GM12878 (cell line): Measurements from ENCODE around the gene FUT8. TPM values are rescaled to one million over a fixed set of nuclear protein-coding genes. Genes with fewer than 3 reads are reported as not detected.

Experiments used
- ATAC-seq: fragments of 200-7000 bp; cut with Tn5 transposase; 3 replicates; pipeline ENCODE4 v1.9.1; 2020; ENCODE audit warnings: mild to moderate bottlenecking, moderate library complexity
- BruUV-seq: library from RNA; stranded (reverse); fragments of 400-500 nt; replicated peaks from 2 replicates; lab custom pipeline; 2021; lab: Mats Ljungman, UMichigan
- CTCF ChIA-PET: fragments of 300-600 bp; sonication (Branson Sonifier 250); formaldehyde crosslinking; extraction: SDS; loops from one replicate; lab custom pipeline; 2021; ENCODE audit warnings: inconsistent platforms; lab: Yijun Ruan, JAX
- POLR2A ChIA-PET: fragments of 350-600 bp; formaldehyde crosslinking; extraction: SDS; loops from one replicate; lab custom pipeline; 2021; ENCODE audit warnings: inconsistent platforms; lab: Charles Lee
- RAD21 ChIA-PET: fragments of 300-600 bp; sonication (Branson Sonifier 250); formaldehyde crosslinking; loops from one replicate; lab custom pipeline; 2023; ENCODE audit warnings: antibody characterized with exemption; ENCODE audit not compliant: unreplicated experiment; lab: Charles Lee
- SMC1A ChIA-PET: fragments of 300-600 bp; sonication (Branson Sonifier 250); formaldehyde crosslinking; loops from one replicate; lab custom pipeline; 2023; ENCODE audit not compliant: unreplicated experiment, uncharacterized antibody; lab: Charles Lee
- DNase-seq: peaks from one replicate; pipeline ENCODE4 v3.0.0-alpha.2; 2011; ENCODE audit warnings: low read depth, low spot score
- FAIRE-seq: peaks from 3 replicates; lab custom pipeline; 2011; peaks lifted over from hg19 to GRCh38; lab: Jason Lieb, UNC
- H2AFZ ChIP-seq: 2 replicates; pipeline ENCODE4 v1.6.0; 2011; ENCODE audit warnings: low read depth, low read length, control low read depth; ENCODE audit not compliant: control insufficient read depth
- H3K27ac ChIP-seq: 2 replicates; pipeline ENCODE4 v1.5.1; 2011; ENCODE audit warnings: control low read depth; ENCODE audit not compliant: control insufficient read depth, insufficient read depth
- H3K27me3 ChIP-seq, 2 experiments: replicated peaks in 1 of 2; 2 replicates each; pipeline versions ENCODE4 v1.6.0 to v1.6.1; 2011; ENCODE audit warnings: low read length in 1 of 2; ENCODE audit not compliant: control insufficient read depth in 2 of 2, insufficient read depth in 2 of 2
- H3K36me3 ChIP-seq, 2 experiments: 2 replicates each; pipeline ENCODE4 v1.5.1; 2011; ENCODE audit warnings: low read length in 1 of 2; ENCODE audit not compliant: control insufficient read depth in 2 of 2, insufficient read depth in 2 of 2
- H3K4me1 ChIP-seq: 2 replicates; pipeline ENCODE4 v1.6.1; 2011; ENCODE audit warnings: mild to moderate bottlenecking, low read length, moderate library complexity, mixed read lengths; ENCODE audit not compliant: control insufficient read depth, insufficient read depth
- H3K4me2 ChIP-seq: 2 replicates; pipeline ENCODE4 v1.6.0; 2011; ENCODE audit warnings: control low read depth; ENCODE audit not compliant: control insufficient read depth, insufficient read depth
- H3K4me3 ChIP-seq: fragments of 200-600 bp; sonication (generic); 2 replicates; pipeline ENCODE4 v1.5.1; 2016
- H3K79me2 ChIP-seq: 2 replicates; pipeline ENCODE4 v1.6.0; 2011; ENCODE audit warnings: low read length; ENCODE audit not compliant: control insufficient read depth, insufficient read depth
- H3K9ac ChIP-seq: 2 replicates; pipeline ENCODE4 v1.8.0; 2011; ENCODE audit warnings: low read length, control low read depth, mixed read lengths; ENCODE audit not compliant: control insufficient read depth, insufficient read depth
- H3K9me3 ChIP-seq: replicated peaks from 3 replicates; pipeline ENCODE4 v1.5.1; 2011; ENCODE audit warnings: mild to moderate bottlenecking, low read length; ENCODE audit not compliant: control insufficient read depth, insufficient read depth
- H4K20me1 ChIP-seq: 2 replicates; pipeline ENCODE4 v1.6.0; 2011; ENCODE audit not compliant: control insufficient read depth, insufficient read depth
- ATF3 ChIP-seq: IDR thresholded peaks from 2 replicates; pipeline ENCODE4 v1.6.1; 2011; ENCODE audit warnings: low read depth, mild to moderate bottlenecking, low read length, moderate library complexity, borderline replicate concordance; ENCODE audit errors: extremely low read depth
- IKZF1 ChIP-seq: fragments of 450-650 bp; conservative IDR thresholded peaks from 2 replicates; pipeline ENCODE4 v1.6.1; 2017; ENCODE audit warnings: antibody characterized with exemption, mild to moderate bottlenecking
- NR2C2 ChIP-seq: IDR thresholded peaks from 2 replicates; pipeline ENCODE4 v1.6.1; 2011; ENCODE audit warnings: borderline replicate concordance, low read depth; ENCODE audit not compliant: control insufficient read depth, insufficient read length
- ZNF687 ChIP-seq: fragments of 450-650 bp; IDR thresholded peaks from 2 replicates; pipeline ENCODE4 v1.6.1; 2017; ENCODE audit warnings: mild to moderate bottlenecking, moderate library complexity
- WGBS: methylation state at CpG from one replicate; pipeline ENCODE4 v1.1.6; 2016; ENCODE audit warnings: low lambda C conversion rate; ENCODE audit not compliant: insufficient replicate concordance, insufficient coverage; ENCODE audit errors: missing lambda C conversion rate; 5-methylcytosine and 5-hydroxymethylcytosine counted together
- in situ Hi-C: fragments of 300-500 bp; cut with MboI; formaldehyde crosslinking; loops from 9 replicates; pipeline ENCODE4 v1.14.3; 2018; ENCODE audit warnings: mixed read lengths
- intact Hi-C: fragments of 100-400 bp; cut with micrococcal nuclease; formaldehyde crosslinking; loops from one replicate; pipeline ENCODE4 v1.14.2; 2022; ENCODE audit not compliant: unreplicated experiment
- polyA plus RNA-seq, 11 experiments: library from polyadenylated mRNA; depleted of rRNA in 4 of 11; unstranded in 6 of 11; stranded (reverse) in 5 of 11; fragments of >200 nt; fragmentation: Nextera tagmentation in 4 of 11; fragmentation: Illumina TruSeq in 1 of 11; extraction: Ambion mirVana in 4 of 11; extraction: Trizol in 1 of 11; gene quantifications; 1 replicate in 1 of 11; 2 replicates in 10 of 11; pipeline versions ENCODE4 v1.2.1 to v1.2.3, GENCODE V29; 2011 to 2016; ENCODE audit warnings: inconsistent platforms in 2 of 11, missing spikeins in 2 of 11, low read depth in 1 of 11
- total RNA-seq, 4 experiments: library from RNA; depleted of rRNA in 3 of 4; stranded (reverse); fragments of >200 nt in 3 of 4; fragmentation: Illumina TruSeq in 1 of 4; extraction: Trizol in 1 of 4; gene quantifications; 2 replicates each; pipeline versions ENCODE4 v1.2.1 to v1.2.3, GENCODE V29; 2013 to 2021

The FUT8 gene
- total and polyA plus RNA-seq, 10 of the 15 experiments (the other 5 are each of a cell fraction or from before 2014, with no cell fraction given): 21.3 to 106 (median 66.3) TPM

- TF ChIP-seq ZNF687 (no peak), NR2C2 (no peak), IKZF1 (no peak), ATF3 (no peak)
- Histone ChIP-seq H2AFZ (no peak overlapping the region), H3K4me1 (0 out of 2 replicates have a peak, but pooled peaks cover 3% of the 10 kb centered on the region), H3K9ac (no peak overlapping the region), H3K27me3 (no peaks in the 10 kb centered on the region), H3K4me3 (no peak overlapping the region), H4K20me1 (no peaks in the 10 kb centered on the region), H3K79me2 (peaks cover 81% of the 10 kb centered on the region), H3K4me2 (no peak overlapping the region), H3K9me3 (no peaks in the 10 kb centered on the region; the same call in 1 of the 3 replicates), H3K36me3 (no peaks in the 10 kb centered on the region), H3K27ac (no peak overlapping the region; the same call in 1 of the 2 replicates)
- 94% methylated on average over 5 of the region's 5 CpGs for WGBS
- FAIRE-seq: no peak
- RAD21 ChIA-PET: interaction anchor here (2.7 kb wide), 1 partner anchor 9 kb away, joined by 12 read pairs; no protein-coding TSS in a partner anchor
- in situ Hi-C loops: loop anchor here (5.0 kb wide), 1 partner anchor 398 kb away; no protein-coding TSS in a partner anchor
- ATAC-seq: no peak
- no TSS peak for BruUV-seq
- SMC1A ChIA-PET: interaction anchor here (0.8 to 3.3 kb wide), 5 partner anchors 9 to 122 kb away, joined by 3 to 25 read pairs (median 3); no protein-coding TSS in a partner anchor
- intact Hi-C loops: no loop called here
- DNase-seq: no peak
- POLR2A ChIA-PET: interaction anchor here (2.0 kb wide), 1 partner anchor 9 kb away, joined by 6 read pairs; no protein-coding TSS in a partner anchor
- CTCF ChIA-PET: interaction anchor here (0.8 to 2.2 kb wide), 4 partner anchors 9 to 401 kb away, joined by 3 to 10 read pairs (median 8); no protein-coding TSS in a partner anchor
Observed at GRCh38 chr14:65423982-65424381, 11.5 kb downstream of the FUT8 start.
